Bronchial epithelial cell (primary cell): ENCODE measurements around the gene PRRC2B. TPM values are rescaled to one million over a fixed set of nuclear protein-coding genes. Genes with fewer than 3 reads are reported as not detected.
"Not testable (repeated sequence)": the region's sequence is repeated elsewhere in the genome, so short reads cannot be mapped to it uniquely, and the experiment has no call there.

ENCODE experiments used
- DNase-seq: peaks from one replicate; pipeline ENCODE4 v3.0.0-alpha.2; 2010; ENCODE audit warnings: low read depth
- FAIRE-seq: peaks from 2 replicates; lab custom pipeline; 2011; peaks lifted over from hg19 to GRCh38; lab: Jason Lieb, UNC
- H3K27me3 ChIP-seq: 2 replicates; pipeline ENCODE4 v1.5.1; 2011; ENCODE audit warnings: low read length; ENCODE audit not compliant: control insufficient read depth, insufficient read depth
- H3K36me3 ChIP-seq: 2 replicates; pipeline ENCODE4 v1.5.1; 2011; ENCODE audit warnings: low read length; ENCODE audit not compliant: control insufficient read depth, insufficient read depth
- H3K4me3 ChIP-seq: 2 replicates; pipeline ENCODE4 v1.5.1; 2011; ENCODE audit warnings: mild to moderate bottlenecking, low read depth, low read length, control low read depth
- total RNA-seq: library from RNA; depleted of rRNA; stranded (reverse); fragments of >200 nt; gene quantifications from 2 replicates; pipeline ENCODE4 v1.2.1, GENCODE V29; 2014
- TF ChIP-seq, protein P1 (sequence below): IDR thresholded peaks from 2 replicates; pipeline ENCODE4 v1.5.1; 2011; ENCODE audit warnings: mild to moderate bottlenecking, moderate library complexity, low read length, control low read depth, inconsistent platforms; ENCODE audit not compliant: insufficient read depth, severe bottlenecking

PRRC2B gene
- total RNA-seq, 1 donor from 2014 or later: 20.0 TPM

DNA sequence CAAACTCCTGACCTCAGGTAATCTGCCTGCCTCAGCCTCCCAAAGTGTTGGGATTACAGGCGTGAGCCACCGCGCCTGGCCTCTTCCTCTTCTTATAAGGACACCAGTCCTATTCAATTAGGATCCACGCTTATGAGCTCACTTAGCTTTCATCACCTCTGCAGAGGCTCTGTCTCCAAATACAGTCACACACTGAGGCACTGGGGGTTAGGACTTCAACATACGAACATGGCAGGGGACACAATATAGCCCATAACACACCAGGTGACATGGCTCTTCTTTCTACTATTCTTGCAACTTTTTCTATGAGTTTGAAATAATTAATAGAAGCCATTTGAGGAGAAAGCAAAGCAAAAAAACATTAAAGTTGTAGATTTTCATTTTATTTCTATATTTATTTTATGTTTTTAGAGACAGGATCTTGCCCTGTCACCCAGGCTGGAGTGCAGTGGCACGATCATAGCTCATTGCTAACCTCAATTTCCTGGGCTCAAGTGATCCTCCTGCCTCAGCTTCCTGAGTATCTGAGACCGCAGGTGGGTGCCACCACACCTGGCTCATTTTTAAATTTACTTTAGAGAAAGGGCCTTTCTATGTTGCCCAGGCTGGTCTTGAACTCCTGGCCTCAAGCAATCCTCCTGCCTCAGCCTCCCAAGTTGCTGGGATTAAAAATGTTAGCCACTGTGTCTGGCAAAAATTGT is 145.5 kb downstream of the PRRC2B start:
- no peak for DNase-seq
- H3K27me3 ChIP-seq: no peaks in the 10 kb centered on the region
- H3K36me3 ChIP-seq: no peaks in the 10 kb centered on the region
- TF ChIP-seq, protein P1, sequence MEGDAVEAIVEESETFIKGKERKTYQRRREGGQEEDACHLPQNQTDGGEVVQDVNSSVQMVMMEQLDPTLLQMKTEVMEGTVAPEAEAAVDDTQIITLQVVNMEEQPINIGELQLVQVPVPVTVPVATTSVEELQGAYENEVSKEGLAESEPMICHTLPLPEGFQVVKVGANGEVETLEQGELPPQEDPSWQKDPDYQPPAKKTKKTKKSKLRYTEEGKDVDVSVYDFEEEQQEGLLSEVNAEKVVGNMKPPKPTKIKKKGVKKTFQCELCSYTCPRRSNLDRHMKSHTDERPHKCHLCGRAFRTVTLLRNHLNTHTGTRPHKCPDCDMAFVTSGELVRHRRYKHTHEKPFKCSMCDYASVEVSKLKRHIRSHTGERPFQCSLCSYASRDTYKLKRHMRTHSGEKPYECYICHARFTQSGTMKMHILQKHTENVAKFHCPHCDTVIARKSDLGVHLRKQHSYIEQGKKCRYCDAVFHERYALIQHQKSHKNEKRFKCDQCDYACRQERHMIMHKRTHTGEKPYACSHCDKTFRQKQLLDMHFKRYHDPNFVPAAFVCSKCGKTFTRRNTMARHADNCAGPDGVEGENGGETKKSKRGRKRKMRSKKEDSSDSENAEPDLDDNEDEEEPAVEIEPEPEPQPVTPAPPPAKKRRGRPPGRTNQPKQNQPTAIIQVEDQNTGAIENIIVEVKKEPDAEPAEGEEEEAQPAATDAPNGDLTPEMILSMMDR: no peak
- no peak for FAIRE-seq
- H3K4me3 ChIP-seq: no peak overlapping the region

DNA sequence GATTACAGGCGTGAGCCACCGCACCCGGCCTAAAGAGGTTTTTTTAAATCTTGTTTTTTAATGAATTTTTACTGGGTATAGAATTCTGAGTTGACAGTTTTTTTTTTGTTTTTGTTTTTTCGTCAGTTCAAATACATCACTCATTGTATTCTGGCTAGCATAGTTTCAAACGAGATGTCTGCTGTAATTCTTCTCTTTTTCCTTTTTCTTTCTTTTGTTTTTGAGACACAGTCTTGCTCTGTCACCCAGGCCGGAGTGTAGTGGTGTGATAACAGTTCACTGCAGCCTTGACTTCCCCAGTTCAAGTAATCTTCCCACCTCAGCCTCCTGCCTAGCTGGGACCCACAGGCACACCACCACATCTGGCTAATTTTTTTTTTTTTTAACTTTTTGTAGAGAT is 149.3 kb downstream of the PRRC2B start:
- Histone ChIP-seq H3K4me3 (no peak overlapping the region), H3K36me3 (no peaks in the 10 kb centered on the region), H3K27me3 (peaks cover 19% of the 10 kb centered on the region)
- TF ChIP-seq, protein P1: no peak
- DNase-seq (no peak), FAIRE-seq (no peak)

DNA sequence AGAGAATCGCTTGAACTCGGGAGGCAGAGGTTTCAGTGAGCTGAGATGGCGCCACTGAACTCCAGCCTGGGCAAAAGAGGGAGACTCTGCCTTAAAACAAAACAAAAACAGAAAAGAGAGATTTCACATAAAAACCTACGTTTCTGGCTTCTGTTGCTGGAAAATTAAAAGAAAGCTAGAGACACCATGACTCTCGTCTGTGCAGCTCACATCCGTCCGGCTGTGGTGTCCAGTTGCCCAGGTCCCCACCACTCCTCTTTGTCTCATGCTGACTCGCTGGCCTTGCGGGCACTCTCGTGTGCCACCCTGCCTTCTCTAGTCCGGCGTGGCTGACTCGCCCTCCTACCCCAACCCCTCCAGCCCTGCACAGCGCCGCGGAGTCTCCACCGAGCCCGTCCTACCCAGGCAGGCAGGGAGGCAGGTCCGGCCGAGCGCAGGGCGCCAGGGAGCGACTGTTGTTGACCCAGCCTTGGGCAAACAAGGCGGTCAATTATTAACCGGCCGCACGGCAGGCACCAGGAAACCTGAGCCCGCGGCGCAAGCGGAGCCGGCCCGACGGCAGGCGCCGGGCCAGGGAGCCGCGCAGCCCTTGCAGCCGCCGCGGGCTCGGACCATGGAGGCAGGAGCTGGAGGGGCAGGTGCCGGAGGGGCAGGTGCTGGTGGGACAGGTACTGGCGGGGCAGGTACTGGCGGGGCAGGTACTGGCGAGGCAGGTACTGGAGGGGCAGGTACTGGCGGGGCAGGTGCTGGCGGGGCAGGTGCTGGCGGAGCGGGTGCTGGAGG is 151.3 kb downstream of the PRRC2B start, which contains the start of gene PRRT1B:
Gene PRRT1B, plus strand, starts transcription at position 521 of the 783 bp plus-strand sequence. Its CDS starts 93 bp downstream, at position 614.
- Histone ChIP-seq H3K27me3 (peaks cover 19% of the 10 kb centered on the region), H3K36me3 (no peaks in the 10 kb centered on the region), H3K4me3 (no peak within 1 kb of the TSS)
- DNase-seq (no peak), FAIRE-seq (no peak)
- TF ChIP-seq, protein P1: no peak

DNA sequence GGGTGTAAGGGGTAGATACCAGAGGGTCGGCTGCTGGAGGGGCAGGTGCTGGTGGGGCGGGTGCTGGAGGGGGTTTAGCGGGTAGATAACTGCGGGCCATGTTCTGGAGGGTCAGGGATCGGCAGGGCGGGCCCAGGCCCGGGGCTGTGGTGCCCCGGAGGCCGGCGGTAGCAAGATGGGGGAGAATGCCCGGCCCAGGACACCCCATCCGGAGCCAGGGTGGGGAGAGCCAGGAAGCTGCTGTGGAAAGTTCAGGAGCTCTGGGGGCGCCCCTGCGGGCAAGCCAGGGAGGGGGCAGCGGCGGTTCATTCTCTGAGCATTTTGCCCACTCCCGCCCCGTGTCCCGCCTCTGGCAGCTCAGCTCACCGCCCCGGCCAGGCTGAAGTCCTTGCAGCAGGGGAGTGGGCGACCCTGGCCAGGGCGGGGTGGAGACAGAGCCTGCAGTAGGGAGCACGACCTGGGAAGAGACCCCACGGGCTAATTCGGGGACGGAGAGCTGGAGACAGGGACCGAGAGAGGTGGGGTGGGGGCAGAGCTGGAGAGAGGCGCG is 152.0 kb downstream of the PRRC2B start:
- DNase-seq (no peak), FAIRE-seq (no peak)
- TF ChIP-seq, protein P1: no peak
- Histone ChIP-seq H3K4me3 (no peak overlapping the region), H3K27me3 (peaks cover 19% of the 10 kb centered on the region), H3K36me3 (no peaks in the 10 kb centered on the region)

DNA sequence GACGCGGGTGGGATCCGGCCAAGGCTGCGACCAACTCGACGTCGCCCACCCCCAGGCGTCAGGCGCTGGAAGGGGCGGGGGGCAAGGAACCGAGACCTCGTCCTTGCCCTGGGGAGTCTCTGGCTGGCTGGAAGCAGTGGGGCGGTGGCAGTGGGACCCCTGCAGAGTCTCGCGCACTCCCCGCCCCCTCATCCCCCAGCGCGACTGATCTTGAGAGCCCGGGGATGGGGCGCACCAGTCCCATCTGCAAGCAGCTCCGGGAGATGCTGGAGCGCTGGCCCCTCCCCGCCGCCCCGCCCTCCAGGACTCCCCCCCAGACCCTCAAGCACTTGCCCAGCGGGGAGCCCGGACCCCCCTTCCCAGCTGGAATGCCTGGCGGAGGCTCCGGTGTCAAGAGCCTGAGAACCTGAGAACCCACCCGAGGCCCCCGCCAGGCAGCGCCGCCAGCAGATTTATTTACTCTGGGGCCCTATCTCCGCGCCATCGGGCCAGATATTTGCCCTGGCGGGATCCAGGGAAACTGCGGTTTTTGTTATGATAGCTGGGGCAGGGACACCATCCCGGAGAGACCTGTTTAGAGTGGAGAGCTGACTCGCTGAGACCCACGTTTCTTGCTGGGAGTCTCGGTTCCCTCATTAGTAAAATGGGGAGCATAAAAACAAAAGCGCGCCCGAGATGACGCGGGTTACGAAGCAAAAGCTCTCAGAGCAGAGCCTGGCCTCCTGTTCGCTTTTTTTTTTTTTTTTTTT is 152.6 kb downstream of the PRRC2B start:
- FAIRE-seq: no peak
- TF ChIP-seq, protein P1: no peak
- no peak for DNase-seq
- Histone ChIP-seq H3K4me3 (no peak overlapping the region), H3K36me3 (no peaks in the 10 kb centered on the region), H3K27me3 (peaks cover 19% of the 10 kb centered on the region)

DNA sequence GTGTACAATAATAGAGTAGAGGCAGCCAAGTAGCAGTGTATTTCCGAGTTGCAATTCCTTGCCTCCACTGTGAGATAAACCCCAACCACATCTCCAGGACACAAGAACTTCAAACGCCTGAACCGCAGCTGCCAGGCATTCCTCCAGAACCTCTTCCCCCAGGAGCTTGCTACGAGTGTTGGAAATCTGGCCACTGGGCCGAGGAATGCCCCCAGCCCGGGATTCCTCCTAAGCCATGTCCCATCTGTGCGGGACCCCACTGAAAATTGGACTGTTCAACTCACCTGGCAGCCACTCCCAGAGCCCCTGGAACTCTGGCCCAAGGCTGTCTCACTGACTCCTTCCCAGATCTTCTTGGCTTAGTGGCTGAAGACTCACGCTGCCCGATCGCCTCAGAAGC is 155.3 kb downstream of the PRRC2B start:
- DNase-seq, FAIRE-seq, H3K4me3 ChIP-seq, H3K36me3 ChIP-seq: not testable (repeated sequence)
- H3K27me3 ChIP-seq: peaks cover 19% of the 10 kb centered on the region
